Measurements from ENCODE around the gene SPSB3. TPM values are rescaled to one million over a fixed set of nuclear protein-coding genes. Genes with fewer than 3 reads are reported as not detected.

SPSB3 gene
- total RNA-seq, 1 experiment from 2014 or later = 31.2 TPM

DNA sequence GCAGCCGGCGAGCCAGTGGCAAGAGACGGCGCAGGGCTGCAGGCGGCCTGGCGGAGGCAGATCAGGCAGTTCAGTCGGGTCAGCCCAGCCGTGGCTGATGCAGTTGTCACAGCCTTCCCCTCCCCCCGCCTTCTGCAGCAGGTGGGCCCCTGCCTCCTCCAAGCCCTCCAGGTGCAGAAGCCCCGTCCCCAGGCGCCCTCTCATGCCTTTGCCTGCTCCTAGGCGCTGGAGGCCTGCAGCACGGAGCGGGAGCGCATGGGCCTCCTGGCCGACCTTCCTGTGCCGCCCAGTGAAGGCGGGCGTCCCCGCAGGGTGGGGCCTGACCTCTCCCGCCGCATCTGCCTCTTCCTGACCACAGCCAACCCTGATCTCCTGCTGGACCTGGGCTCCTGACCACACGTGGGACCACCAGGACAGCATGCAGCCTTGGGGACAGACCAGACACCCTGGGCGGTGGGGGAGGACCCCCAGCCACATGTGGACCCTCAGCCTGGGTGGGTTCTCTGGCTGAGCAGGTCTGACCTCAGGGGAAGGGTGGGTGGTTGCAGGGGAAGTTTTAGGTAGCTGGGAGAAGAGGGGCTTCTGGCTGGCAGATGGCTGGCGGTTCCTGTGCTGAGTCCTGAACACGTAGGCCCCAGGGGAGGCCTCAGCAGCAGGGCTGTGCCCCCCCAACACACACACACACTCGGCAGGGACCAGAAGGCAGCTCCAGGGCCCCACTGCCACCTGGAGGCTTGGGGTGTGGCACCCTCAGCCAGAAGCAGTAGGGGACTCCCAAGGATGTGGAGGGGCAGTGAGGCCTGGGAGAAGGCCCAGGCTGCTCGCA, 6.3 kb downstream of the SPSB3 start:
- DNase-seq (ENCODE audit: low read depth) = no peak

DNA sequence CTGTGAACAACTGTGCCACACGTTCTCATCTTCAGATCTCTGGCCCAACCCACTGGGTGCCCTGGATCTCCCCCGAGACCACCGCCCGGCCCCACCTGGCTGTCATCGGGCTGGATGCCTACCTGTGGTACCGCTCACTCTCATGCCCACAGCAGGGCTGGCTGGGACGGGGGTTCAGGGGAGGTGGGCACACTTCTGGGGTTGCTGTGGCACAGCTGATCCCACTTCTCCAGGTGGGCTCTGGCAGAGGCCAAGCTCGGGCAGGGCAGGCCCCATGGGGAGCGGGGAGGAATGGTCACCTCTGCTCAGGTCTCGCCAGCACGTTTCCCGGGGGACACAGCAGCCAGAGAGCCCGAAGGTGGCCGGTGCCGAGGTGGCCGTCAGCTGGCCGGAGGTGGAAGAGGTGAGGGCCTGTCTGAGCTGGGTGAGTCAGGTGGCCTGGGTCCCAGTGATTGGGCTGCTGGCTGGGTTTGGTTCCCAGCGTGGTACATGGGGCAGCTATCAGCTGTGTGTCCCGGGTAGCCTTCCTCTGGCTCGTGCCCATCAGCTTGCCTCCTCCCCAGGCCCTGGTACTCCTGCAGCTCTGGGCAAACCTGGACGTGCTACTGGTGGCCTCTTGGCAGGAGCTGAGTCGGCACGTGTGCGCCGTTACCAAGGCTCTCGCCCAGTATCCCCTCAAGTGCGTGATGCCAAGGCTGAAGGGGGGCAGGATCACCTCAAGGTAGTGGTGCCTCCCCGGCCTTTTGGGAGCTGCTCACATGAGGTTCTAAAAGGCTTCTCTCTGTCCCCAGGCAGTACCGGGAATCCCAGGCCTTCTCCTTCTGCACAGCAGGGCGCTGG, 7.1 kb downstream of the SPSB3 start:
- no peak for DNase-seq (ENCODE audit: low read depth)

DNA sequence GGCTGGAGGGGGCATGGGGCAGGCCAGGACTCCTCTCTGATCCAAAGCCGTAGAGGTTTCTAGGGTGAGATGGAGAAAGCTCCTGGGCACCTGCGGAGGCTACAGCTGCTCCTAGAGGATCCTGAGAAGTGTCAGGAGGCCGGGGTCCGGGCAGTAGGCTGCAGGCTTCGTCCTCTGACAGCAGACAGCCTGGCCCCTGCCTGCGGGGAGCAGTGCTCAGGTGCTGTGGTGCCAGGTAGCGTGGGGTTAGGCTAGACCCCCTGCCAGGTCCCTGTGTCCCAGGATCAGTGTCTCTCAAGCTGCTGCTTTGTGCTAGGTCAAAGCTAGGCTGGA, 8.0 kb downstream of the SPSB3 start:
- DNase-seq (ENCODE audit: low read depth) = no peak

DNA sequence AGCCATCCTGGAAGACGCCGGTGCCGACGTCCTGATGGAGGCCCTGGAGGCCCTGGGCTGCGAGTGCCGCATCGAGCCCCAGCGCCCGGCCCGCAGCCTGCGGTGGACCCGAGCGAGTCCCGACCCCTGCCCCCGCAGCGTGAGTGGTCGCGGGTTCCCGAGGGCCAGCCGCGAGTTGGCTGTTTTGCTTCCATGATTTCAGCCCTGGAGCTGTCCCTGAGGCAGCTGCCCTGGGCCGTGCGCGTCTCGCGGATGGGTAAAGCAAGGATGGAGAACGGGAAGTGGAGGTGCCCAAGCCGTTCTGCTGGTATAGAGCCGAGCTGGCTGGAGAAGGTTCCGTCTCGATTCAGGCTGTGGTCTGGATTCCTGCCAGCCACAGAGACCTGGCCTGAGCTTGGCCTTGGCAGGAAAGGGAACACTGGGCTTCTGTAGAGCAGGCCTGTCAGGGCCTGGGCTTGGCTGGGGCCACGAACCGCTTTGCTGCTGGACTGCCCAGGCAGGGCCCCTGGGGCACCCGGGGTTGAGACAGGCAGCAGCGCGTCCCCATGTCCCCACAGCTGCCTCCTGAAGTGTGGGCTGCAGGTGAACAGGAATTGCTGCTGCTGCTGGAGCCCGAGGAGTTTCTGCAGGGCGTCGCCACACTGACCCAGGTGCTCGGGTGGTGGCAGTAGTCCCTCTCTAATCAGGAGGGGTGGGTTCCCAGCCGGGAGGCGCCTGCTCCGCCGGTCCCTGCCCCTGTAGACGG, 8.5 kb downstream of the SPSB3 start:
- DNase-seq (ENCODE audit: low read depth) = no peak

DNA sequence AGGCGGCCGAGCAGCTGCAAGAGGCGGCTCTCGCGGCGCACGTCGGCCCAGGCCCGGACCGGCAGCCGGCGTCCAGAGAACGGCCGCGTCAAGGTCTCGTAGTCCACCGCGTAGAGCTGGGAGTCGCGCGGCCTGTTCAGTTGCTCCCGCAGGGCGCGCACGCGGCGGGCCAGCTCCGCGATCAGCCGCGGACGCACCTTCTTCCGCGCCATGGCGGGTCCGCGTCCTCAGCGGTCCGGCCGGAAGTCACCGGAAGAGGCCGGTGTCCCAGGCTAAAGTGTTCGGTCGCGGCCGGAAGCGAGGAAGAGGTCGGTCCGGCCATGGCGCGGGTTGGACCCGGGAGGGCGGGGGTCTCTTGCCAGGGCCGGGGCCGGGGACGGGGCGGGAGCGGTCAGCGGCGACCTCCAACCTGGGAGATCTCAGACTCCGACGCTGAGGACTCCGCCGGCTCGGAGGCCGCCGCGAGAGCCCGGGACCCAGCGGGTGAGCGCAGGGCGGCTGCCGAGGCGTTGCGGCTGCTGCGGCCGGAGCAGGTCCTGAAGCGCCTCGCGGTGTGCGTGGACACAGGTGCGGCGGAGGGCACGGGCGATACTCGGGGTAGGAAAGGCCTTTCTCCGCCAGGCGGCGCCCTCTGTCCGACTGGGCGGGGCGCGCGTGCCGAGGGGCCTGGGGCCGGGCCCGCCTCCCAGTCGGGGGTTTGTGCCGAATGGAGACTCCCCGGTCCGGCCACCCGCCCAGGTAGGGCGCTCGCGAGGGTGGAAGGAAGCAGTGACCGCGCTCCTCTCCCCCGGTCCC, 9.3 kb downstream of the SPSB3 start, which contains the start of gene MRPS34:
Gene MRPS34 (minus strand): TSS at position 227 of the 795 bp plus-strand sequence. CDS start 15 bp downstream, at position 212.
- peak; percentile 73 for DNase-seq (ENCODE audit: low read depth)

DNA sequence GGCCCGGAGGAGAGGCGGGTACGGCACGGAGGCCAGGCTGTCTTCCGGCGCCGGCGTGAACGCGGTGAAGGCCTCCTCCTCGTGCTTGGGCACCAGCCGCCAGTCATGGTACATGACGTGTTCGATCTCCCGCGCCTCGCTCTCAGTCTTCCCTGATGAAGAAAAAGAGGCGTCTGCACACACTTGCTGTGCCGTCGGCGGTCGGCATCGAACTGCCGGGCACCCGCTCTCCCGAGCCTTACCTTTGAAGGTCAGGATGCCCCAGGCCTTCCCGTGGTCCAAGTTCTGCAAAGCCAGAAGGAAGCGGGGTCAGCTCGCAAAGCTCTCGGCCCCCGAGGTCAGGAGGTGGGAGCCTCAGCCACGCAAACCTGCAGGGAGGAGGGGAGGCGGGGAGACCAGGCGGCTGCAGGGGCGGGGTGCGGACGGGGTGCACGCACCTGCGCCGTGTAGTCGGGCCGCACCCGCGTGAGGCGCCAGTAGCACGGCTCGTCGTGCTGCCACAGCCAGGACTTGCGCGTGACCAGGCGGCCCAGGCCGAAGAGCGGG, 9.9 kb downstream of the SPSB3 start, which contains the start of gene EME2:
Gene EME2 (plus strand): TSS at position 449 of the 546 bp plus-strand sequence. CDS start 418 bp downstream, outside the sequence.
- peak; percentile 38 for DNase-seq (ENCODE audit: low read depth)

DNA sequence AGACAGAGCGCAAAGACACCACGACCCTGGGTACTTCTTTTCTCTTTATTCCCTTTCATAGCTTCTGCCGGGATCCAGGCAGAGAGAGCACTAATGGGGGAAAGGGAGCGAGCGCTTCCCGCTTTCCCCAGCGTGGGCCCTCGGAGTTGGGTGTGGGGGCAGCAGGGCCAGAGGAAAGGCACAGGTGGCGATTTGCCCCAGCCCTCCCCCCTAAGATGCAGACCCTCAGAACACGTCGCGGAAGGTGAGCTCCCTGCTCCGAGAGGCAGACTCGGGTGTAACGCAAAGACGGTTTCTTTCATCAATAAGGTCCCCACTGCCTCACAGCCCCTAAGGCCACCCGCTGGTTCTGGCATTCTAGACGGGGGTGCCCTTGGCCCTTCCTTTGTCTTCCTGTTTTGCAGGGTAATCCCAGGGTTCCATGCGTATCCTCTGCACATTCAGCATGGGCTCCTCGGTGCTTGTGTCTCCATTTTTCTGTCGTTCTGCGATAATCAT, 10.5 kb downstream of the SPSB3 start:
- DNase-seq (ENCODE audit: low read depth) = no peak

DNA sequence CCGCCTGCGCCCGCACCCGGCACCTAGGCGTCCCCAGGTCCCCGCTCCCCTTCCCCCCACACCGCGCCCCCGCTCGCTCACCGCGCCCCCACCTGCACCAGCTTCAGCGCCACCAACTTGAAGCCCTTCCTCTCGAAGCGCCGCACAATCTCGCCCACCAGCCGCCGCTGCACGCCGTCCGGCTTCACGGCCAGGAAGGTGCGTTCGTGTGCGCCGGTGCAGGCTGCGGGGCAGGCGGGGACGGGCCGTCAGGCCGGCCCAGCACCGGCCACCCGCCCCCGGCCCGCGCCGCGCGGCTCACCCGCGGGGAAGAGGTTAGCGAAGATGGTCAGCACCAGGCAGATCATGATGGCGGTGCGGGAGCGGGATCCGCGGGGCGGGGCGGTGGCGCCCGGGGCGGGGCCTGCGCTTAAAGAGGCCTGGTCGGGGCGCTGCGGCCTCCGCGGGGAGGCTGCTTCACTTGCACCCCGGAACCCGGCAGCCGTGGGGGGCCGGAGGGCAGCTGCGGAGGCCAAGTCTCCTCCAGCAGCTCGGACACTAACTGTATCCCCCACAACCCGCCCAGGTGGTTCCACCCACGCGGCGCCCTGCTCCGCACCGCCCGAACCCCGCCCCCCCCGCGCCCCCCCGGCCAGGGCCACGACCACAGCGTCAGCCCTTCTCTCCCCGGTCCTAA, 11.0 kb downstream of the SPSB3 start, which contains the start of gene NME3:
Gene NME3 (minus strand): TSS at position 356 of the 676 bp plus-strand sequence. CDS start 9 bp downstream, at position 347.
- DNase-seq (ENCODE audit: low read depth) = no peak

DNA sequence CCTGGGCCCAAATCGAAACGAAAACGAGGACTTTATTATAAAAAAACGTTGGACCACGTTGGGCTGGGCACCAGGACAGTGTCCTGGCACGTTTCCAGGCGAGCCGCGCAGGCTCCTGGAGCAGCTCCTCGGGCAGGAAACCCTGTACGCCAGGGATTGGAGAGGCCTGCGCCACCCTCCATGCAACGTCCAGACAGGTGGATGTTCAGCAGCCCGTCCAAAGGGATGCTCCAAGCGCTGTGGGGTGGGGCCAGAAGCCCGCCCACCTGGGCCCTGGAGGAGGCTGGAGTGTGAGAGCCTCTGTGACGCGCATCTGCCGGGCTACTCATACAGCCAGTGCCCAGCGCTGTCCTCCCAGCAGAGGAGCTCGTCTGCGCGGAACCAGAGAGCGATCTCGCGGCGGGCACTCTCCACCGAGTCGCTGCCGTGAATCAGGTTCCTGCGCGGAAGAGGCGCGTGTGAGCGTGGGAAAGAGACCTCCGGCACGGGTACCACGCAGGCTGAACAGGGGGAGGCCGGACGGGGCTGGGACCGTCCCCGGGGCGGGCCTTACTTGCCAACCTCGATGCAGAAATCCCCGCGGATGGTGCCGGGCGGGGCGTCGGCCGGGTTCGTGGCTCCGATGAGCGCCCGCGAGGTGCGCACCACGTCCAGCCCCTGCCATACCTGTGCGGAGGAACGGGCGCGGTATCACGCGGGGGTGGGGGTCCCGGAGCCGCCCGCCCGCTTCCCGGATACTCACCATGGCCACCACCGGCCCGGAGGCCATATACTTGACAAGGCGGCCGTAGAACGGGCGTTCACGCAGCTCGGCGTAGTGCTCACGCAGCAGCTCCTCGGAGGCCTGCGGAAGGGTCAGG, 11.8 kb downstream of the SPSB3 start:
- no peak for DNase-seq (ENCODE audit: low read depth)

DNA sequence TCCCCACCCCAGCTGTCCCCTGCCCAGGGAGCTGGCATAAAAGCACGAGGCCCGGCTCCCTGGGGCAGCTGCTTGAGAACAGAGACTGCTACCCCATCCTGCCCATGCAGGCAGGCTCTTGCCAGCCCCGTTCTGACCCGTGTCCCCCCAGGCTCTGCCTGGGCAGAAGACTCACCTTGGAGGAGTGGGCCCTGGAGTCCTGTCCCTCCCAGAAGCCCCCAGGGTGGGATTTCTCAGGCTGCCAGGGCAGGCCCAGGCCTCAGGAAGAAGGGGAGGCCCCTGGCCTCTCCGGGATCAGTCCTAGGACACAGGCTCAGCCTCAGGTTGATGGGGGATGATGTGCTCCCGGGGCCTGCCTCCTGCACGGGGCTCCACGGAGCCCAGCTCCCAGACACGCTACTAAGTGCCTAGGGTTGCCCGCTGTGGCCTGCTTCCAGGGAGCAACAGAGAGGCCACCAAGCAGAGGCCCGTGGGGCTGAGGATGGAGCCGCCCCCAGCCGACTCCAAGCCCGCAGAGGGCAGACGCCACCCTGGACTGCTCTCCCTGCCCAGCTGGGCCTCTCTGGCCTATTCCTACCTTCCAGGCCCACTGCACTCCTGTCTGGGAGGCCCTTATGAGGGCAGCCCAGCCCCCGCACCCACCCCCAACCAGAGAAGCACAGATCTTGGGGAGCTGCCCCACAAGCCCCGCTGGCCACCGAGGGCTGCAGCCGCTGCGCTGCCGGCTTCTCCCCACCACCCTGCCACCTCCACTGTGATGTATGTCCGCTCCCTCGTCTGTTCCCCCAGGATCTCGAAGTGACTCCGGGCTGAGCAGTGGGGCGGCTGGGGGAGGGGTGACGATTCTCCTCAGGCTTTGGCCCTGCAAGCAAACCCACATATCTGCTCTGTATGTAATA, 12.7 kb downstream of the SPSB3 start:
- no peak for DNase-seq (ENCODE audit: low read depth)

DNA sequence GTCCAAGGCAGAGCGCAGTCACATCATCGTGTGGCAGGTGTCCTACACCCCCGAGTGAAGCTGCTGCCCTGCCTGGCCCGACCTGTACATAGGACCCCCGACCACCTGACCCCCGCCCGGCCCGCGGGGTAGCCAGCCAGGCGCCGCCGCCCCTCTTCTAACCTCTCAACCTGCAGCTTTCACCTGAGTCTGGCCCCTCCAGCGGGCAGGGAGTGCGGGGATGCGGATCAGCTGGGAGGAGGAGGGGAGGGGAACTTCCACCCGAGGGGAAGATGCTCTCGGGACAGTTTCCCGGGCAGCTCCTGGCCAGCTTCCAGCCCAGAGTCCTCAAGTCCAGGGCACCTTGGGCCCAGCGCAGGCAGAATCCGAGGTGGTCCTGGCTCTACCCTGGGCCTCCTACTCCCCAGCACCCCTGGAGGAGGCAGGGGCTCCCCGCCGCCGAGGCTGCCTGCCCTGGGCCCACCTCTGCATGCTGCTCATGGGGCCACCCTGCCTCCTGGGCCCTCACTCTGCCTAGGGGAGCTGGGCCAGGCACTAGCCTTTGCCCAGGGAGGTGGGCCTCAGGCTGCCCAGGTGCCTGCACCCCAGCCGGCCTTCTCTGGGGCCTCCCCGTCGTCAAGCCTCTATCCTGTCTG, 13.5 kb downstream of the SPSB3 start:
- DNase-seq (ENCODE audit: low read depth) = no peak

DNA sequence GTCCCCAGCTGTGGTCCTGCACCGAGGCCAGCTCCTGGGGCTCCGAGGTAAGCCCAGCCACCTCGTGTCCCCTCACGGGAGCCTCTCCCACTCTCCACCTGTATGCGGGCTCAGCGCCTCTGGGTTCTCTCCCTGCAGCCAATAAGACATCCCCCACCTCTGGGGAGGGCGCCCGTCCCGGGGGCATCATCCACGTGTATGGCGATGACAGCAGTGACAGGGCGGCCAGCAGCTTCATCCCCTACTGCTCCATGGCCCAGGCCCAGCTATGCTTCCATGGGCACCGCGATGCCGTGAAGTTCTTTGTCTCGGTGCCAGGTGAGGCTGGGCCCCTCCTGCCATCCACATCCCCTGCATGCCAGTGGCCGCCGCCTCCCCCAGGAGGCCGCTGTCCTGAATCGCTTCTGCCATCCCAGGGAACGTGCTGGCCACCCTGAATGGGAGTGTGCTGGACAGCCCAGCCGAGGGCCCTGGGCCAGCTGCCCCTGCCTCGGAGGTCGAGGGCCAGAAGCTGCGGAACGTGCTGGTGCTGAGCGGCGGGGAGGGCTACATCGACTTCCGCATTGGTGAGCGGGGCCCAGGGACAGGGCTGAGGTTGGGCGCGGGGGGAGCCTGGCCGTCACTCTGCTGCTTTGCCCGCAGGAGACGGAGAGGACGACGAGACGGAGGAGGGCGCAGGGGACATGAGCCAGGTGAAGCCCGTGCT, 14.2 kb downstream of the SPSB3 start:
- no peak for DNase-seq (ENCODE audit: low read depth)

DNA sequence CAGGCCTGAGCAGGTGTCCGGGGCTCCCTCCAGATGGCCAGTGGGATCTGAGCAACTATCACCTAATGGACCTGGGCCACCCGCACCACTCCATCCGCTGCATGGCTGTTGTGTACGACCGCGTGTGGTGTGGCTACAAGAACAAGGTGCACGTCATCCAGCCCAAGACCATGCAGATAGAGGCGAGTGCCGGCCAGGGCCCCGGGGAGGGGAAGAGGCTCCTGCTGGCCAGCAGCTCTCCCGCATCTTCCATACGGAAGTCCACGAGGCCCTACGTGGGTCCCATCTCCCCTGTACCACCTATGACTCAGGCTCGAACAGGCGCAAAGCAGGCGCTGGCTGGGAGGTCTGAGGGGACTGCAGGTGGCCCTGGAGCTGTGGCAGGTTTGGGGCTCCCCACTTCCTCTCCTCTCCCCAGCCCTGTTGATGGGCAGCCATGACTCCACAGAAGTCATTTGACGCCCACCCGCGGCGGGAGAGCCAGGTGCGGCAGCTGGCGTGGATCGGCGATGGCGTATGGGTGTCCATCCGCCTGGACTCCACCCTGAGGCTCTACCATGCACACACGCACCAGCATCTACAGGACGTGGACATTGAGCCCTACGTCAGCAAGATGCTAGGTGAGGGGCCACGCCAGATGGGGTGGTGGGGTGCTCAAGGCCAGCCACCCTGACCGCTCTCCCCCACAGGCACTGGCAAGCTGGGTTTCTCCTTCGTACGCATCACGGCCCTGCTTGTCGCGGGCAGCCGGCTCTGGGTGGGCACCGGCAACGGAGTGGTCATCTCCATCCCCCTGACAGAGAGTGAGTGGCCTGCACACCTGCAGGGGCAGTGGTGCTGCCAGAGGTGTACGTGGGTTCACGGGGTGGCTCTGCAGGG, 15.0 kb downstream of the SPSB3 start:
- no peak for DNase-seq (ENCODE audit: low read depth)

DNA sequence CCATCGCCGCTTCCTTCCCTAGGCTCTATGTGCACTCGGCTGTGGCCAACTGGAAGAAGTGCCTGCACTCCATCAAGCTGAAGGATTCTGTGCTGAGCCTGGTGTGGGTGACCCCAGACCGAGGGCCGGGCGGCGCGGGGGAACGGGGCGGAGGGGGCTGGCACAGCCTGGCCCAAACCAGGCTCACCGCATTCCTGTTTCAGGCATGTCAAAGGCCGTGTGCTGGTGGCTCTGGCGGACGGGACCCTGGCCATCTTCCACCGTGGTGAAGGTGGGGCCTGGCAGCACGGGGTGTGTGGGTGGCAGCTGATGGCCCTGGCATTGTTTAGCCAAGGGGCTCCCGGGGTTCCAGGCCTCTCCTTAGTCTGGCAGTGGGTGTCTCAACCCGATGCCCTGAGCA, 15.7 kb downstream of the SPSB3 start:
- DNase-seq (ENCODE audit: low read depth) = no peak

DNA sequence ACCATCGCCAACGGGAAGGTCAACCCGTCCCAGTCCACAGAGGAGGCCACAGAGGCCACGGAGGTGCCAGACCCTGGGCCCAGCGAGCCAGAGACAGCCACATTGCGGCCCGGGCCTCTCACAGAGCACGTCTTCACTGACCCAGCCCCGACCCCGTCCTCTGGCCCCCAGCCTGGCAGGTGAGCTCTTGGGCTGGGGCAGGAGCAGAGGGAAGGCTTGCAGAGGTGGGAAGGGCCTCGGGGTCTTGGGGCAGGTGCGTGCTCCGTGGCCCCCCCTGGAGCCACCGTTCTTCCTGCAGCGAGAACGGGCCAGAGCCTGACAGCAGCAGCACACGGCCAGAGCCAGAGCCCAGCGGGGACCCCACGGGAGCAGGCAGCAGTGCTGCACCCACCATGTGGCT, 16.1 kb downstream of the SPSB3 start:
- no peak for DNase-seq (ENCODE audit: low read depth)
